ENCODE data around the gene EPHB6.

DNA sequence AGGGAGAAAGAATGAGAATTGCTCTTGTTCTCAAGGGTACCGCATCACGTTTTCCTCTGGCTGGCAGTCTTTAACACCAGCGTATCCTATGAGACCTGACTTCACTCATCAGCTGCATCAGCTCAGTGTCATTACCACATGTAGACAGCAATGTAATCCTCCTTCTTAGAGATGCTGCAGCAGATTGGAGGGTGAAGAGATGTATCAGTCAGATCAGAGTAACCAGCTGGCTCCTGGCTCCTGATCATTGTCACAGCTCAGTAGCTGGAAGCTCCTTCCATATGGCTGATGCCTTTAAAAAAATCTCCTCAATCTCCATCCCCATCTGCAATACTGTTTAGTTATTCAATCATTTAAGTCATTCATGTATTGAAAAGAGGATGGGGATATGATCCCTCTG, 39.7 kb upstream of the EPHB6 start:
- TF ChIP-seq, protein P1, sequence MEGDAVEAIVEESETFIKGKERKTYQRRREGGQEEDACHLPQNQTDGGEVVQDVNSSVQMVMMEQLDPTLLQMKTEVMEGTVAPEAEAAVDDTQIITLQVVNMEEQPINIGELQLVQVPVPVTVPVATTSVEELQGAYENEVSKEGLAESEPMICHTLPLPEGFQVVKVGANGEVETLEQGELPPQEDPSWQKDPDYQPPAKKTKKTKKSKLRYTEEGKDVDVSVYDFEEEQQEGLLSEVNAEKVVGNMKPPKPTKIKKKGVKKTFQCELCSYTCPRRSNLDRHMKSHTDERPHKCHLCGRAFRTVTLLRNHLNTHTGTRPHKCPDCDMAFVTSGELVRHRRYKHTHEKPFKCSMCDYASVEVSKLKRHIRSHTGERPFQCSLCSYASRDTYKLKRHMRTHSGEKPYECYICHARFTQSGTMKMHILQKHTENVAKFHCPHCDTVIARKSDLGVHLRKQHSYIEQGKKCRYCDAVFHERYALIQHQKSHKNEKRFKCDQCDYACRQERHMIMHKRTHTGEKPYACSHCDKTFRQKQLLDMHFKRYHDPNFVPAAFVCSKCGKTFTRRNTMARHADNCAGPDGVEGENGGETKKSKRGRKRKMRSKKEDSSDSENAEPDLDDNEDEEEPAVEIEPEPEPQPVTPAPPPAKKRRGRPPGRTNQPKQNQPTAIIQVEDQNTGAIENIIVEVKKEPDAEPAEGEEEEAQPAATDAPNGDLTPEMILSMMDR (conservative IDR thresholded peaks at IDR 0.05): no peak
- no peak for TF ChIP-seq EZH2 (IDR thresholded peaks at IDR 0.05; ENCODE audit: low read depth)

Measured in PC-9 (cell line).